ENCODE results near the gene PPM1L.

PPM1L gene

DNA sequence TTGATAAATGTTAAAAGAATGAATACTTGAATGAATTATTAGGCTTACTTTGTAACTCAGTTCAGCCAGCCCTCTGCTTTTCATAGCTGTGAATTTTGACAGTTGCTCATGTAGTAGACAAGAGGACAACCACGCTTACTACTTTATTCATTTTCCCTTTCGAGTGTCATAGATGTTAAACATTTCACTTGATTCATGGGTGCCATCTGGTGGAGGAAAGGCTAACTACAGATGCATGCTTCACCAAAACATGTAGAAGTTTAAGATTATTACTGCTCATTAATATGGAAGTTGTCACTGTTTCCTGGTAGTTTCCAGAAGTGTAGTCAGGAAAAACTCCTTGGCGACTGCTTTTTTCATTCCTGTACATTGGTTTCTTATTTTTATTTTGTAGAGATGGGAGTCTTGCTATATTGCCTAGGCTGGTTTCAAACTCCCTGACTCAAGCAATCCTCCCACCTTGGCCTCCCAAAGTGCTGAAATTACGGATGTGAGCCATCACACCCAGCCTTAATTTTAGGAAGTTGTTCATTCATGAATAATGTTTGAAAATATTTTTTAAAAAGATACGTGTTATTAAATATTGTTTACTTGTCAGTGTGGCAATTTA lies 186.0 kb downstream of the PPM1L start:
- no peaks in the 10 kb centered on the region for H3F3A ChIP-seq (ENCODE audit: insufficient read depth, low read length)
- H3K9ac ChIP-seq (ENCODE audit: low read length), result no peak overlapping the region
- H4K20me1 ChIP-seq (ENCODE audit: insufficient read depth, low read length), result no peaks in the 10 kb centered on the region
- TF ChIP-seq, protein P1, sequence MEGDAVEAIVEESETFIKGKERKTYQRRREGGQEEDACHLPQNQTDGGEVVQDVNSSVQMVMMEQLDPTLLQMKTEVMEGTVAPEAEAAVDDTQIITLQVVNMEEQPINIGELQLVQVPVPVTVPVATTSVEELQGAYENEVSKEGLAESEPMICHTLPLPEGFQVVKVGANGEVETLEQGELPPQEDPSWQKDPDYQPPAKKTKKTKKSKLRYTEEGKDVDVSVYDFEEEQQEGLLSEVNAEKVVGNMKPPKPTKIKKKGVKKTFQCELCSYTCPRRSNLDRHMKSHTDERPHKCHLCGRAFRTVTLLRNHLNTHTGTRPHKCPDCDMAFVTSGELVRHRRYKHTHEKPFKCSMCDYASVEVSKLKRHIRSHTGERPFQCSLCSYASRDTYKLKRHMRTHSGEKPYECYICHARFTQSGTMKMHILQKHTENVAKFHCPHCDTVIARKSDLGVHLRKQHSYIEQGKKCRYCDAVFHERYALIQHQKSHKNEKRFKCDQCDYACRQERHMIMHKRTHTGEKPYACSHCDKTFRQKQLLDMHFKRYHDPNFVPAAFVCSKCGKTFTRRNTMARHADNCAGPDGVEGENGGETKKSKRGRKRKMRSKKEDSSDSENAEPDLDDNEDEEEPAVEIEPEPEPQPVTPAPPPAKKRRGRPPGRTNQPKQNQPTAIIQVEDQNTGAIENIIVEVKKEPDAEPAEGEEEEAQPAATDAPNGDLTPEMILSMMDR (IDR thresholded peaks at IDR 0.05; ENCODE audit: low read length), result peak; percentile 97
- TF ChIP-seq EZH2 (optimal IDR thresholded peaks at IDR 0.05; ENCODE audit: low read depth, low read length) (no peak), EZH2phosphoT487 (IDR thresholded peaks at IDR 0.05; ENCODE audit: low read length) (no peak)
- H3K4me1 ChIP-seq (ENCODE audit: low read length), result no peaks in the 10 kb centered on the region
- no peak overlapping the region for H3K4me3 ChIP-seq (ENCODE audit: low read length)
- peak; percentile 88 for DNase-seq
- no peaks in the 10 kb centered on the region for H3K27me3 ChIP-seq (replicated peaks; ENCODE audit: insufficient read depth, low read length)
- no peaks in the 10 kb centered on the region for H3K9me2 ChIP-seq (replicated peaks; ENCODE audit: insufficient read depth, low read length)
- H3K79me2 ChIP-seq (ENCODE audit: low read length), result no peaks in the 10 kb centered on the region
- no peaks in the 10 kb centered on the region for H3K36me3 ChIP-seq (replicated peaks; ENCODE audit: insufficient read depth, low read length)
- H3K9me3 ChIP-seq (replicated peaks; ENCODE audit: insufficient read depth, low read length), result no peaks in the 10 kb centered on the region
- H3K27ac ChIP-seq (ENCODE audit: low read length), result no peak overlapping the region
- H2AFZ ChIP-seq (ENCODE audit: low read length), result 0 out of 2 replicates have a peak overlapping the region, but pooled peaks have one; percentile 1
- peak overlapping the region; percentile 6; the same call in 1 of the 2 replicates for H3K4me2 ChIP-seq (ENCODE audit: low read depth, low read length)

DNA sequence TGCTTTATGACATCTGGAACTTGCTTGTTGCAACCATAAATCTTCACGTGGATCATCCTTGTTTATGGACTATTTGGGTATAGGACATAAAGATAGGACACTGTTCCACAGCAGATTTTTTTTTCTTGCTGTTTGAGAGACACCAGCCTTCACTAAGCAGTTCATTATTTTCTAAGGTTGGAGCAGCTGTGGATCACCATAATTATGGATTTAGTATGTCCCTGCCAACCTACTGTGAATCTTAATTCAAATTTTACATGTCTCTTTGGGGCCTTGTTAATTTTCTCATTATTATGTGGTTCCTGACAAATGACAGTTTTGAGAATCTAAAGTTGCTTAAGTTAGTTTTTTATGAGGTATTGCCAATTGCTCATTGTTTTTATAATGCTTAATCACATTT lies 188.0 kb downstream of the PPM1L start:
- no peaks in the 10 kb centered on the region for H3F3A ChIP-seq (ENCODE audit: insufficient read depth, low read length)
- DNase-seq, result no peak
- no peak overlapping the region for H3K9ac ChIP-seq (ENCODE audit: low read length)
- no peaks in the 10 kb centered on the region for H3K4me1 ChIP-seq (ENCODE audit: low read length)
- H3K79me2 ChIP-seq (ENCODE audit: low read length), result no peaks in the 10 kb centered on the region
- no peaks in the 10 kb centered on the region for H3K36me3 ChIP-seq (replicated peaks; ENCODE audit: insufficient read depth, low read length)
- H3K9me2 ChIP-seq (replicated peaks; ENCODE audit: insufficient read depth, low read length), result no peaks in the 10 kb centered on the region
- no peak overlapping the region for H3K4me2 ChIP-seq (ENCODE audit: low read depth, low read length)
- H3K27ac ChIP-seq (ENCODE audit: low read length), result no peak overlapping the region
- no peaks in the 10 kb centered on the region for H3K9me3 ChIP-seq (replicated peaks; ENCODE audit: insufficient read depth, low read length)
- H2AFZ ChIP-seq (ENCODE audit: low read length), result no peak overlapping the region
- TF ChIP-seq EZH2phosphoT487 (IDR thresholded peaks at IDR 0.05; ENCODE audit: low read length), result no peak
- no peak for TF ChIP-seq EZH2 (optimal IDR thresholded peaks at IDR 0.05; ENCODE audit: low read depth, low read length)
- TF ChIP-seq, protein P1 (IDR thresholded peaks at IDR 0.05; ENCODE audit: low read length), result no peak
- no peaks in the 10 kb centered on the region for H4K20me1 ChIP-seq (ENCODE audit: insufficient read depth, low read length)
- H3K4me3 ChIP-seq (ENCODE audit: low read length), result no peak overlapping the region
- no peaks in the 10 kb centered on the region for H3K27me3 ChIP-seq (replicated peaks; ENCODE audit: insufficient read depth, low read length)

DNA sequence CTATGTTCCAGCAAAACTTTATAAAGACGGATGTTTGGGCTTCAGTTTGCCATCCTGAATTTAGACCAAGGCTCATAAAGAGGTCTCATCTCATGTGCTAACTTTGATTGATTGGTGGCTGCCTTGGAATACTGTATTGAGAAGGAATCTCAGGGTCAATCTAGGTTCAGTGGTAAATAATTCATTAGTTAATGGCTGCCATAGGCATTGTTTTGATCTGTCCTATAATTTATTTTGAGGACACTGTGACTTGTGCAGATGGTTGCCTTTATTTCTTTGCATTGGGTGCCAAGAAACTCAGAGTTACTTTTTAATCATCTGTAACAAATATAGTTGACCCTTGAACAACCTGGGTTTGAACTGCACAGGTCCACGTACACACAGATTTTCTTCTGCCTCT lies 189.3 kb downstream of the PPM1L start:
- no peak overlapping the region for H3K4me3 ChIP-seq (ENCODE audit: low read length)
- no peaks in the 10 kb centered on the region for H3K27me3 ChIP-seq (replicated peaks; ENCODE audit: insufficient read depth, low read length)
- no peaks in the 10 kb centered on the region for H3K36me3 ChIP-seq (replicated peaks; ENCODE audit: insufficient read depth, low read length)
- no peaks in the 10 kb centered on the region for H3K9me3 ChIP-seq (replicated peaks; ENCODE audit: insufficient read depth, low read length)
- H3K9me2 ChIP-seq (replicated peaks; ENCODE audit: insufficient read depth, low read length), result no peaks in the 10 kb centered on the region
- no peaks in the 10 kb centered on the region for H4K20me1 ChIP-seq (ENCODE audit: insufficient read depth, low read length)
- no peak overlapping the region for H2AFZ ChIP-seq (ENCODE audit: low read length)
- no peak overlapping the region for H3K9ac ChIP-seq (ENCODE audit: low read length)
- H3K4me2 ChIP-seq (ENCODE audit: low read depth, low read length), result no peak overlapping the region
- no peaks in the 10 kb centered on the region for H3K4me1 ChIP-seq (ENCODE audit: low read length)
- no peaks in the 10 kb centered on the region for H3K79me2 ChIP-seq (ENCODE audit: low read length)
- DNase-seq, result no peak
- TF ChIP-seq EZH2phosphoT487 (IDR thresholded peaks at IDR 0.05; ENCODE audit: low read length) (no peak), EZH2 (optimal IDR thresholded peaks at IDR 0.05; ENCODE audit: low read depth, low read length) (no peak)
- TF ChIP-seq, protein P1 (IDR thresholded peaks at IDR 0.05; ENCODE audit: low read length), result no peak
- no peak overlapping the region for H3K27ac ChIP-seq (ENCODE audit: low read length)
- H3F3A ChIP-seq (ENCODE audit: insufficient read depth, low read length), result no peaks in the 10 kb centered on the region
